HCT116 (cell line): ENCODE results near the gene MEOX1. TPM values are rescaled to one million over a fixed set of nuclear protein-coding genes. Genes with fewer than 3 reads are reported as not detected.

Experiments
- ATAC-seq: fragments of 200-7000 bp; cut with Tn5 transposase; 2 replicates; pipeline ENCODE4 v1.9.1; 2020; ENCODE audit warnings: mild to moderate bottlenecking, moderate library complexity
- BruUV-seq: library from RNA; stranded (reverse); fragments of 400-500 nt; replicated peaks from 2 replicates; lab custom pipeline; 2021; lab: Mats Ljungman, UMichigan
- CTCF ChIA-PET: fragments of 300-600 bp; sonication (Branson Sonifier 250); formaldehyde crosslinking; loops from one replicate; lab custom pipeline; 2021; ENCODE audit warnings: antibody characterized with exemption; lab: Charles Lee
- POLR2A ChIA-PET: fragments of 300-600, 350-600 bp; sonication (Branson Sonifier 250); formaldehyde crosslinking; loops from one replicate; lab custom pipeline; 2021; ENCODE audit warnings: antibody characterized with exemption; lab: Charles Lee
- RAD21 ChIA-PET, 2 experiments: fragments of 300-600 bp; sonication (Branson Sonifier 250); formaldehyde crosslinking; loops; one replicate each; lab custom pipeline; 2023; ENCODE audit warnings: low total read pairs in 2 of 2; ENCODE audit not compliant: uncharacterized antibody in 2 of 2, unreplicated experiment in 2 of 2, low non-redundant PET in 1 of 2; lab: Charles Lee
- DNase-seq: peaks from one replicate; pipeline ENCODE4 v3.0.0-alpha.2; 2010; ENCODE audit warnings: low read depth, low spot score
- H2AFZ ChIP-seq: fragments of 200-600 bp; shearing (Covaris generic), sonication (generic); 2 replicates; pipeline ENCODE4 v1.6.1; 2017; ENCODE audit warnings: low read depth, mixed run types, mixed read lengths, antibody characterized with exemption, low read length; ENCODE audit not compliant: poor library complexity, severe bottlenecking
- H3K27ac ChIP-seq: 2 replicates; pipeline ENCODE4 v1.5.1; 2012; ENCODE audit warnings: low read depth, low read length
- H3K27me3 ChIP-seq: fragments of 200-600 bp; sonication (generic); 2 replicates; pipeline ENCODE4 v1.6.1; 2016; ENCODE audit warnings: mixed run types, low read length, mixed read lengths; ENCODE audit not compliant: insufficient read depth
- H3K36me3 ChIP-seq, 2 experiments: fragments of 200-500 bp in 1 of 2; fragments of 200-600 bp in 1 of 2; sonication (Bioruptor generic) in 1 of 2; sonication (generic) in 1 of 2; 2 replicates each; pipeline versions ENCODE4 v1.5.1 to v1.6.1; 2014 to 2016; ENCODE audit warnings: low read length in 2 of 2, inconsistent platforms in 1 of 2, mixed read lengths in 1 of 2, mixed run types in 1 of 2; ENCODE audit not compliant: insufficient read depth in 2 of 2, control insufficient read depth in 1 of 2
- H3K4me1 ChIP-seq, 2 experiments: fragments of 200-600 bp in 1 of 2; sonication (generic) in 1 of 2; 2 replicates each; pipeline versions ENCODE4 v1.5.1 to v1.6.1; 2012 to 2017; ENCODE audit warnings: low read length in 2 of 2, inconsistent platforms in 1 of 2, mild to moderate bottlenecking in 1 of 2, mixed read lengths in 1 of 2, mixed run types in 1 of 2, moderate library complexity in 1 of 2; ENCODE audit not compliant: insufficient read depth in 2 of 2, control insufficient read depth in 1 of 2
- H3K4me2 ChIP-seq: fragments of 200-600 bp; sonication (generic); 2 replicates; pipeline ENCODE4 v1.6.1; 2017; ENCODE audit warnings: mixed run types, low read length, mixed read lengths
- H3K4me3 ChIP-seq, 2 experiments: fragments of 200-600 bp in 1 of 2; sonication (generic) in 1 of 2; replicated peaks in 1 of 2; 2 replicates each; pipeline ENCODE4 v1.5.1; 2011 to 2016; ENCODE audit warnings: low read length in 2 of 2, control low read depth in 1 of 2, low read depth in 1 of 2, mild to moderate bottlenecking in 1 of 2, mixed read lengths in 1 of 2, mixed run types in 1 of 2
- H3K79me2 ChIP-seq: fragments of 200-600 bp; sonication (generic); 2 replicates; pipeline ENCODE4 v1.6.1; 2017; ENCODE audit warnings: mild to moderate bottlenecking, mixed run types, low read length, moderate library complexity, mixed read lengths; ENCODE audit not compliant: insufficient read depth
- H3K9ac ChIP-seq: fragments of 200-600 bp; sonication (generic); 2 replicates; pipeline ENCODE4 v1.6.1; 2016; ENCODE audit warnings: low read length, mixed read lengths
- H3K9me2 ChIP-seq: fragments of 200-600 bp; sonication (generic), shearing (Covaris generic); 2 replicates; pipeline ENCODE4 v1.6.1; 2017; ENCODE audit warnings: mixed run types, mild to moderate bottlenecking, moderate library complexity; ENCODE audit not compliant: insufficient read depth
- H3K9me3 ChIP-seq, 2 experiments: fragments of 200-500 bp in 1 of 2; fragments of 200-600 bp in 1 of 2; sonication (Bioruptor generic) in 1 of 2; sonication (generic) in 1 of 2; 2 replicates each; pipeline ENCODE4 v1.6.1; 2014 to 2017; ENCODE audit warnings: low read length in 2 of 2, mixed read lengths in 2 of 2, inconsistent platforms in 1 of 2, low read depth in 1 of 2, mild to moderate bottlenecking in 1 of 2, mixed run types in 1 of 2, moderate library complexity in 1 of 2; ENCODE audit not compliant: control insufficient read depth in 1 of 2, insufficient read depth in 1 of 2
- H4K20me1 ChIP-seq: fragments of 200-600 bp; sonication (generic), shearing (Covaris generic); 2 replicates; pipeline ENCODE4 v1.6.1; 2017; ENCODE audit warnings: mixed run types, mild to moderate bottlenecking, moderate library complexity; ENCODE audit not compliant: insufficient read depth
- CBX3 ChIP-seq: IDR thresholded peaks from 2 replicates; pipeline ENCODE4 v1.6.1; 2012; ENCODE audit warnings: low read depth
- ELF1 ChIP-seq: IDR thresholded peaks from 2 replicates; pipeline ENCODE4 v1.6.1; 2012; ENCODE audit warnings: low read depth, borderline replicate concordance
- EZH2 ChIP-seq: fragments of 200-600 bp; sonication (generic); IDR thresholded peaks from 2 replicates; pipeline ENCODE4 v1.6.1; 2017; ENCODE audit warnings: antibody characterized with exemption, mixed run types
- EZH2phosphoT487 ChIP-seq: fragments of 200-600 bp; IDR thresholded peaks from 2 replicates; pipeline ENCODE4 v1.6.1; 2018; ENCODE audit warnings: antibody characterized with exemption, borderline replicate concordance
- SIN3A ChIP-seq: IDR thresholded peaks from 2 replicates; pipeline ENCODE4 v1.6.1; 2012; ENCODE audit warnings: low read depth
- TCF7L2 ChIP-seq: IDR thresholded peaks from 2 replicates; pipeline ENCODE4 v1.7.0; 2011; ENCODE audit warnings: borderline replicate concordance, inconsistent platforms; ENCODE audit not compliant: insufficient read depth, insufficient read length; ENCODE audit errors: extremely low read depth
- YY1 ChIP-seq: IDR thresholded peaks from 2 replicates; pipeline ENCODE4 v1.6.1; 2011; ENCODE audit warnings: low read length, low read depth, moderate library complexity, mild to moderate bottlenecking; ENCODE audit not compliant: insufficient replicate concordance; ENCODE audit errors: extremely low read depth
- ZNF274 ChIP-seq: fragments of 200-500 bp; sonication (Bioruptor generic); IDR thresholded peaks from 2 replicates; pipeline ENCODE4 v1.6.1; 2014; ENCODE audit warnings: mild to moderate bottlenecking, low read depth, low read length, inconsistent platforms
- intact Hi-C: fragments of 100-400 bp; cut with micrococcal nuclease; formaldehyde crosslinking; loops from 2 replicates; pipeline ENCODE4 v1.10.0; 2022
- total RNA-seq: library from RNA; stranded (reverse); gene quantifications from one replicate; pipeline ENCODE4 v1.2.1, GENCODE V29; 2021; ENCODE audit not compliant: unreplicated experiment

The MEOX1 gene
- total RNA-seq, 1 experiment from 2014 or later, result not detected

DNA sequence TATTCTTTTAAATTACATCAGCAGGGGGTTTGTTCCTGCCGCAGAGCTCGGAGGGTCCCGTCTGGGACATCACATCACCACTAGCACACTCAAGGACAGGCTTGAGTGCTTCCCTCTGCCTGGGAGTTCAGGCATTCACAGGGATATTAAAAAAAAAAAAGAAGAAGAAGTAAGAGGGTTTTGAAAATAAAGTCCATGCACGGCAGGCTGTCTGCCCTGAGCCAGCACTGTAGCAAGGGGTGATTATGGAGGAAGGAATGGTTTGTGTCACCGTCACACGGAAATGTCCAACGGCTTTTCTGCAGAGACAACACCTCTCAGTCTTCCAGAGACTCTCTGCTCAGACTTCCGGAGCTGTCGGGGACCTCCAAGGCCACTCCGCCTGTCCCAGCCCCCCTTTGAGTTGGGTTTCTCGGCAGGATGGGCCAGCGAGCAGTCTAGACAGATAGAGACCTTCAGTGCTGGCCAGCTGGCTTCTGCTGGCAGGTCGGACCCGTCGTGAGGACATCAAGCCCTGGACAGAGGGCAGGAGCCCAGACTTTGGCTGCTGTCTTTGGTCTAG is 33.6 kb downstream of the MEOX1 start:
- no peaks in the 10 kb centered on the region for H3K27me3 ChIP-seq
- no peak for TF ChIP-seq YY1
- no peak for TF ChIP-seq TCF7L2

DNA sequence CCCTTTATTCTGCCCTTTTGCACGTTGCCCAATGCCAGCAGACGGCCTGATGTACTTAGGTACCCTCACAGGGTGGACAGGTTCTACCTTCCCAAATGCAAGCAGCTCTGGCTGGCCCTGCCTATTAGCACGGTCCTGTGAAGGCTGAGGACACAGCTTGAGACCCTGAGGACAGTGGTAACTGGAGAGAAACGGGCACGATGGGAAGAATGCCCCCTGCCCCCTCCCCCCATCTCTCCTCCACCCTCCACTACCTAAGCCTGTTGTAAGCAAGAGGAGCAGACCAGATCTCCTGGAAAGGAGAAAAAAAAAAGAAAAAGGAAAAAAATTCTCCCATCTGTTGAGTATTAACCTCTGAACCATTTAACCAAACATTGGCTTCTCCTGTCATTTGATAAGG is 34.1 kb downstream of the MEOX1 start:
- CTCF ChIA-PET, result no interaction called here
- no peak for DNase-seq
- Histone ChIP-seq H3K27ac (no peak overlapping the region), H3K36me3 (no peaks in the 10 kb centered on the region), H3K4me2 (no peak overlapping the region), H3K79me2 (no peaks in the 10 kb centered on the region), H3K27me3 (no peaks in the 10 kb centered on the region), H3K9me2 (no peaks in the 10 kb centered on the region), H3K4me1 (no peaks in the 10 kb centered on the region), H4K20me1 (no peaks in the 10 kb centered on the region), H3K9ac (no peak overlapping the region), H2AFZ (no peak overlapping the region), H3K4me3 (no peak overlapping the region), H3K9me3 (no peaks in the 10 kb centered on the region)
- TF ChIP-seq EZH2phosphoT487, result no peak
- no peak for TF ChIP-seq EZH2
- no peak for TF ChIP-seq SIN3A
- TF ChIP-seq CBX3, result no peak
- TF ChIP-seq ELF1, result no peak
- TF ChIP-seq ZNF274, result no peak
- intact Hi-C loops, result no loop called here
- ATAC-seq, result no peak
- no TSS peak for BruUV-seq
- RAD21 ChIA-PET, result no interaction called here
- POLR2A ChIA-PET, result no interaction called here

More for the DNA sequence above, 33.6 kb downstream of the MEOX1 start:
- H3K4me2 ChIP-seq, result no peak overlapping the region
- RAD21 ChIA-PET, result no interaction called here
- POLR2A ChIA-PET, result no interaction called here
- DNase-seq (no peak), ATAC-seq (no peak)
- CTCF ChIA-PET, result no interaction called here
- H3K79me2 ChIP-seq, result no peaks in the 10 kb centered on the region
- BruUV-seq, result no TSS peak
- H3K9ac ChIP-seq, result no peak overlapping the region
- H3K9me3 ChIP-seq, result no peaks in the 10 kb centered on the region
- no peaks in the 10 kb centered on the region for H3K36me3 ChIP-seq
- H3K9me2 ChIP-seq, result no peaks in the 10 kb centered on the region
- no peak overlapping the region for H3K27ac ChIP-seq
- intact Hi-C loops, result no loop called here
- H3K4me3 ChIP-seq, result no peak overlapping the region
- no peaks in the 10 kb centered on the region for H3K4me1 ChIP-seq
- H4K20me1 ChIP-seq, result no peaks in the 10 kb centered on the region
- H2AFZ ChIP-seq, result no peak overlapping the region
